GM23338 (cell line): ENCODE data around the gene CAMTA1. TPM values are rescaled to one million over a fixed set of nuclear protein-coding genes. Genes with fewer than 3 reads are reported as not detected.

Source experiments
- ATAC-seq: fragments of 200-7000 bp; cut with Tn5 transposase; 3 replicates; pipeline ENCODE4 v1.9.1; 2020
- DNase-seq: peaks from one replicate; pipeline ENCODE4 v3.0.0-alpha.2; 2015; ENCODE audit warnings: low spot score
- H2AFZ ChIP-seq: fragments of 200-600 bp; sonication (generic); 2 replicates; pipeline ENCODE4 v1.8.0; 2016; ENCODE audit warnings: antibody characterized with exemption, mild to moderate bottlenecking, moderate library complexity
- H3F3A ChIP-seq: fragments of 200-600 bp; sonication (generic); replicated peaks from 2 replicates; pipeline ENCODE4 v1.8.0; 2017; ENCODE audit warnings: antibody characterized with exemption, mixed run types, low read depth
- H3K27ac ChIP-seq: fragments of 200-600 bp; sonication (generic); 2 replicates; pipeline ENCODE4 v1.6.1; 2016; ENCODE audit warnings: low read depth
- H3K27me3 ChIP-seq: fragments of 200-600 bp; sonication (generic); 2 replicates; pipeline ENCODE4 v1.8.0; 2016; ENCODE audit warnings: mild to moderate bottlenecking, mixed run types, moderate library complexity; ENCODE audit not compliant: insufficient read depth
- H3K36me3 ChIP-seq: fragments of 200-600 bp; sonication (generic); 2 replicates; pipeline ENCODE4 v1.8.0; 2016; ENCODE audit warnings: mild to moderate bottlenecking; ENCODE audit not compliant: insufficient read depth
- H3K4me1 ChIP-seq: fragments of 200-600 bp; sonication (generic); 2 replicates; pipeline ENCODE4 v1.8.0; 2016; ENCODE audit warnings: mild to moderate bottlenecking, moderate library complexity; ENCODE audit not compliant: insufficient read depth
- H3K4me2 ChIP-seq: fragments of 200-600 bp; sonication (generic); 2 replicates; pipeline ENCODE4 v1.7.1; 2017; ENCODE audit warnings: mixed run types
- H3K4me3 ChIP-seq: fragments of 200-600 bp; sonication (generic); 2 replicates; pipeline ENCODE4 v1.6.1; 2016; ENCODE audit warnings: mixed run types
- H3K79me2 ChIP-seq: fragments of 200-600 bp; sonication (generic); replicated peaks from 2 replicates; pipeline ENCODE4 v1.8.0; 2017; ENCODE audit warnings: mild to moderate bottlenecking; ENCODE audit not compliant: insufficient read depth
- H3K9me2 ChIP-seq: fragments of 200-600 bp; sonication (generic); 2 replicates; pipeline ENCODE4 v1.8.0; 2017; ENCODE audit not compliant: insufficient read depth
- H4K20me1 ChIP-seq: fragments of 200-600 bp; sonication (generic); replicated peaks from 2 replicates; pipeline ENCODE4 v1.8.0; 2017; ENCODE audit warnings: mild to moderate bottlenecking; ENCODE audit not compliant: insufficient read depth
- H3K27ac Mint-ChIP-seq: 2 replicates; pipeline ENCODE4 v1.8.0; 2020; ENCODE audit warnings: inconsistent platforms, mild to moderate bottlenecking, moderate library complexity, mixed read lengths
- H3K27me3 Mint-ChIP-seq: 3 replicates; pipeline ENCODE4 v1.8.0; 2022; ENCODE audit warnings: low read depth, mild to moderate bottlenecking, moderate library complexity, mixed read lengths, inconsistent platforms; ENCODE audit not compliant: insufficient read depth, poor library complexity
- H3K36me3 Mint-ChIP-seq: 3 replicates; pipeline ENCODE4 v1.8.0; 2021; ENCODE audit warnings: low read depth, mild to moderate bottlenecking, inconsistent platforms, moderate library complexity, mixed read lengths
- H3K4me1 Mint-ChIP-seq: 3 replicates; pipeline ENCODE4 v1.8.0; 2020; ENCODE audit warnings: mild to moderate bottlenecking, inconsistent platforms, mixed read lengths
- H3K4me3 Mint-ChIP-seq: 3 replicates; pipeline ENCODE4 v1.8.0; 2021; ENCODE audit warnings: moderate library complexity, mild to moderate bottlenecking, inconsistent platforms, mixed read lengths
- H3K9me3 Mint-ChIP-seq: 3 replicates; pipeline ENCODE4 v1.8.0; 2020; ENCODE audit warnings: moderate library complexity, mild to moderate bottlenecking, inconsistent platforms, mixed read lengths
- EZH2 ChIP-seq: fragments of 200-600 bp; sonication (generic); IDR thresholded peaks from one replicate; pipeline ENCODE4 v1.8.0; 2017; ENCODE audit warnings: antibody characterized with exemption, mild to moderate bottlenecking, low read depth; ENCODE audit not compliant: unreplicated experiment
- EZH2phosphoT487 ChIP-seq: fragments of 200-600 bp; sonication (generic); IDR thresholded peaks from one replicate; pipeline ENCODE4 v1.8.1; 2018; ENCODE audit warnings: antibody characterized with exemption; ENCODE audit not compliant: unreplicated experiment
- POLR2AphosphoS5 ChIP-seq: IDR thresholded peaks from 2 replicates; pipeline ENCODE4 v1.6.1; 2016; ENCODE audit warnings: antibody characterized with exemption, low read depth
- REST ChIP-seq: IDR thresholded peaks from one replicate; pipeline ENCODE4 v1.6.1; 2018; ENCODE audit warnings: antibody characterized with exemption; ENCODE audit not compliant: unreplicated experiment
- ZNF114 ChIP-seq: fragments of 250-450 bp; sonication (Bioruptor Pico); IDR thresholded peaks from 2 replicates; pipeline ENCODE4 v1.5.0; 2020; ENCODE audit warnings: mild to moderate bottlenecking, moderate library complexity
- ZNF331 ChIP-seq: fragments of 250-450 bp; sonication (Bioruptor Pico); IDR thresholded peaks from 2 replicates; pipeline ENCODE4 v1.5.0; 2020; ENCODE audit warnings: low read depth, mild to moderate bottlenecking, moderate library complexity
- polyA plus RNA-seq: library from polyadenylated mRNA; unstranded; fragments of >200 nt; fragmentation: Nextera tagmentation; extraction: Ambion mirVana; gene quantifications from 2 replicates; pipeline ENCODE4 v1.2.1, GENCODE V29; 2016
- total RNA-seq: library from RNA; depleted of rRNA; stranded (reverse); fragments of >200 nt; shearing (Covaris generic); gene quantifications from 2 replicates; pipeline ENCODE4 v1.2.3, GENCODE V29; 2014
- TF ChIP-seq, protein P1 (sequence below): fragments of 250-450 bp; sonication (Bioruptor Pico); IDR thresholded peaks from 2 replicates; pipeline ENCODE4 v1.5.0; 2020; ENCODE audit warnings: mild to moderate bottlenecking, moderate library complexity

CAMTA1 gene
- total and polyA plus RNA-seq, 2 experiments from 2014 or later: 115 to 519 TPM

DNA sequence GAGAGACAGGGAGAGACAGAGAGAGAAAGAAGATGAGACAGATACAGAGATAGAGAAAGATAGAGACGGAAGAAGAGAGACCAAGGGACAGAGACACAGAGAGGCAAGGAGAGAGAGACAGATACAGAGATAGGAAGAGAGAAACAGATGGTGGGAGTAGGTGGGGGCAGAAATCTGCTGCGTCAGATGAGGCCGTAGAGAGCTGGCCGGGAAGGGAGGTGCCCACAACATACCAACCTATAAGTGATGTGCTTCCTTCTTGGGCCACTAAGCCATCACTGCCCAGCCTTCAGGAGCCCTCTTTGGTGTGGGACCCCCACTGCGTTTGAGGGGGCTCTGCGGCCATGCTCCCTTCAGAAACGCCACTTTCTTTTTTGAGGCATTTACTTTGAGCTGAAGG, 678.3 kb downstream of the CAMTA1 start:
- no peak overlapping the region for H2AFZ ChIP-seq
- H3K36me3 Mint-ChIP-seq: no peaks in the 10 kb centered on the region
- peaks cover 2% of the 10 kb centered on the region for H3K27me3 Mint-ChIP-seq

More for the DNA sequence above, 678.3 kb downstream of the CAMTA1 start:
- Histone ChIP-seq H3K4me3 (no peak overlapping the region), H3K27me3 (no peaks in the 10 kb centered on the region), H3K4me1 (no peaks in the 10 kb centered on the region), H3K36me3 (no peaks in the 10 kb centered on the region), H3K79me2 (no peaks in the 10 kb centered on the region), H3K9me2 (no peaks in the 10 kb centered on the region), H3K4me2 (no peak overlapping the region), H3F3A (no peaks in the 10 kb centered on the region), H3K27ac (no peak overlapping the region), H4K20me1 (no peaks in the 10 kb centered on the region)
- Mint-ChIP-seq H3K9me3 (no peaks in the 10 kb centered on the region), H3K4me1 (no peaks in the 10 kb centered on the region), H3K4me3 (no peak overlapping the region), H3K27ac (no peak overlapping the region)
- TF ChIP-seq, protein P1, sequence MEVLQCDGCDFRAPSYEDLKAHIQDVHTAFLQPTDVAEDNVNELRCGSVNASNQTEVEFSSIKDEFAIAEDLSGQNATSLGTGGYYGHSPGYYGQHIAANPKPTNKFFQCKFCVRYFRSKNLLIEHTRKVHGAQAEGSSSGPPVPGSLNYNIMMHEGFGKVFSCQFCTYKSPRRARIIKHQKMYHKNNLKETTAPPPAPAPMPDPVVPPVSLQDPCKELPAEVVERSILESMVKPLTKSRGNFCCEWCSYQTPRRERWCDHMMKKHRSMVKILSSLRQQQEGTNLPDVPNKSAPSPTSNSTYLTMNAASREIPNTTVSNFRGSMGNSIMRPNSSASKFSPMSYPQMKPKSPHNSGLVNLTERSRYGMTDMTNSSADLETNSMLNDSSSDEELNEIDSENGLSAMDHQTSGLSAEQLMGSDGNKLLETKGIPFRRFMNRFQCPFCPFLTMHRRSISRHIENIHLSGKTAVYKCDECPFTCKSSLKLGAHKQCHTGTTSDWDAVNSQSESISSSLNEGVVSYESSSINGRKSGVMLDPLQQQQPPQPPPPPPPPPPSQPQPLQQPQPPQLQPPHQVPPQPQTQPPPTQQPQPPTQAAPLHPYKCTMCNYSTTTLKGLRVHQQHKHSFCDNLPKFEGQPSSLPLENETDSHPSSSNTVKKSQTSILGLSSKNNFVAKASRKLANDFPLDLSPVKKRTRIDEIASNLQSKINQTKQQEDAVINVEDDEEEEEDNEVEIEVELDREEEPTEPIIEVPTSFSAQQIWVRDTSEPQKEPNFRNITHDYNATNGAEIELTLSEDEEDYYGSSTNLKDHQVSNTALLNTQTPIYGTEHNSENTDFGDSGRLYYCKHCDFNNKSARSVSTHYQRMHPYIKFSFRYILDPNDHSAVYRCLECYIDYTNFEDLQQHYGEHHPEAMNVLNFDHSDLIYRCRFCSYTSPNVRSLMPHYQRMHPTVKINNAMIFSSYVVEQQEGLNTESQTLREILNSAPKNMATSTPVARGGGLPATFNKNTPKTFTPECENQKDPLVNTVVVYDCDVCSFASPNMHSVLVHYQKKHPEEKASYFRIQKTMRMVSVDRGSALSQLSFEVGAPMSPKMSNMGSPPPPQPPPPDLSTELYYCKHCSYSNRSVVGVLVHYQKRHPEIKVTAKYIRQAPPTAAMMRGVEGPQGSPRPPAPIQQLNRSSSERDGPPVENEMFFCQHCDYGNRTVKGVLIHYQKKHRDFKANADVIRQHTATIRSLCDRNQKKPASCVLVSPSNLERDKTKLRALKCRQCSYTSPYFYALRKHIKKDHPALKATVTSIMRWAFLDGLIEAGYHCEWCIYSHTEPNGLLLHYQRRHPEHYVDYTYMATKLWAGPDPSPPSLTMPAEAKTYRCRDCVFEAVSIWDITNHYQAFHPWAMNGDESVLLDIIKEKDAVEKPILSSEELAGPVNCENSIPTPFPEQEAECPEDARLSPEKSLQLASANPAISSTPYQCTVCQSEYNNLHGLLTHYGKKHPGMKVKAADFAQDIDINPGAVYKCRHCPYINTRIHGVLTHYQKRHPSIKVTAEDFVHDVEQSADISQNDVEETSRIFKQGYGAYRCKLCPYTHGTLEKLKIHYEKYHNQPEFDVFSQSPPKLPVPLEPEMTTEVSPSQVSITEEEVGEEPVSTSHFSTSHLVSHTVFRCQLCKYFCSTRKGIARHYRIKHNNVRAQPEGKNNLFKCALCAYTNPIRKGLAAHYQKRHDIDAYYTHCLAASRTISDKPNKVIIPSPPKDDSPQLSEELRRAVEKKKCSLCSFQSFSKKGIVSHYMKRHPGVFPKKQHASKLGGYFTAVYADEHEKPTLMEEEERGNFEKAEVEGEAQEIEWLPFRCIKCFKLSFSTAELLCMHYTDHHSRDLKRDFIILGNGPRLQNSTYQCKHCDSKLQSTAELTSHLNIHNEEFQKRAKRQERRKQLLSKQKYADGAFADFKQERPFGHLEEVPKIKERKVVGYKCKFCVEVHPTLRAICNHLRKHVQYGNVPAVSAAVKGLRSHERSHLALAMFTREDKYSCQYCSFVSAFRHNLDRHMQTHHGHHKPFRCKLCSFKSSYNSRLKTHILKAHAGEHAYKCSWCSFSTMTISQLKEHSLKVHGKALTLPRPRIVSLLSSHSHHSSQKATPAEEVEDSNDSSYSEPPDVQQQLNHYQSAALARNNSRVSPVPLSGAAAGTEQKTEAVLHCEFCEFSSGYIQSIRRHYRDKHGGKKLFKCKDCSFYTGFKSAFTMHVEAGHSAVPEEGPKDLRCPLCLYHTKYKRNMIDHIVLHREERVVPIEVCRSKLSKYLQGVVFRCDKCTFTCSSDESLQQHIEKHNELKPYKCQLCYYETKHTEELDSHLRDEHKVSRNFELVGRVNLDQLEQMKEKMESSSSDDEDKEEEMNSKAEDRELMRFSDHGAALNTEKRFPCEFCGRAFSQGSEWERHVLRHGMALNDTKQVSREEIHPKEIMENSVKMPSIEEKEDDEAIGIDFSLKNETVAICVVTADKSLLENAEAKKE (CRISPR knock-in tag): no peak
- no peak for TF ChIP-seq EZH2
- TF ChIP-seq POLR2AphosphoS5: no peak
- no peak for TF ChIP-seq ZNF114 (CRISPR knock-in tag)
- TF ChIP-seq REST: no peak
- no peak for TF ChIP-seq EZH2phosphoT487
- TF ChIP-seq ZNF331 (CRISPR knock-in tag): no peak
- no peak for DNase-seq
- no peak for ATAC-seq
